ENCODE data around the gene GORAB.

Gene GORAB

DNA sequence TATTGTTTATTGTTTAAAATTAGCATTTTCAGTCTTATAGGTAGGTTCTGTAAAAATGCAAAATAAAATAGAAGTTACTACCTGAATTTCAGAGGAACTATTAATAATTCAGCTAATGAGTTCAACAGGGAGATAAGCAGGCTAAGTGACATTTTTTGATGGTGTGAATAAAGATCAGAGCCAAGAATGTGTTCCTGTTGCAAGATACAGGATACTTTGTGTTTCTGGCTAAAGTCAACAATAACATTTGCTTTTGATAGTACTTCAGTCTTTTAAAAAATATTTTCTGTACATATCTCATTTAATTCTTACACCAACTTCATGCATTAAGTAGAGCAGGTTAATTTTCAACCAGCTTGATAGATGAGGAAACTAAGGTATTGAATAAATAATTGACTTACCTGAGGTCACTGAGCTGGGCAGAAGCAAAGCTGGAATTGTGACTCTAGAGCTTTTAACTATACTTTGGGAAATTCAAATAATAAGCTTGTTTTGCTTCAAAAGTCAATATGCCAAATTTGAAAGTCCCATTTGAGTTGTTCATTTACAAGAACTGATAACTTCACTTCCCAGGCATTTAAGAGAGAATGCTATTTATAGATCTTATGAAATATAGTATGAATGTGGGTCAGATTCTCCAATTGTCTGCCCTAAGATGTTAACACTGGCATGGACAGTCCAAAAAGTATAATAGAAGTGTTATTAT is 6.0 kb downstream of the GORAB start:
- peak; percentile 44 for DNase-seq (ENCODE audit: low read depth)

DNA sequence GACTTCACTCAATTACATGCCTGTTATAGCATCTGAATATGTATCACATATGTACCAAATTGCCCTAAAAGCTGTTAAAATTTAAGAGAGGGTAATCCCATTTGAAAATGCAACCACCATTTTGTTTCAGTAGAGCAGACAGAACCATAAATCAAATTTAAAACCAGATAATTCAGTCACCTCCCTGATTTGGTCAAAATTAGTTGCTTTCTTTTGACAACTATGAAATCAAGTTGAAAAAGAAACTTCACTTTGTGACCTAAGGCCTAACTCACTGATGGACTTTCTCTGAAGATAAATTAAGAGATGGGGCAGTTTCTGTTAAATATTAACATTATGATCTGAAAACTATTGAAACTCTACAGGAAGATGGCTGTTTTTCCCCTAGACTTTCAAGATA is 6.7 kb downstream of the GORAB start:
- DNase-seq (ENCODE audit: low read depth), result no peak

DNA sequence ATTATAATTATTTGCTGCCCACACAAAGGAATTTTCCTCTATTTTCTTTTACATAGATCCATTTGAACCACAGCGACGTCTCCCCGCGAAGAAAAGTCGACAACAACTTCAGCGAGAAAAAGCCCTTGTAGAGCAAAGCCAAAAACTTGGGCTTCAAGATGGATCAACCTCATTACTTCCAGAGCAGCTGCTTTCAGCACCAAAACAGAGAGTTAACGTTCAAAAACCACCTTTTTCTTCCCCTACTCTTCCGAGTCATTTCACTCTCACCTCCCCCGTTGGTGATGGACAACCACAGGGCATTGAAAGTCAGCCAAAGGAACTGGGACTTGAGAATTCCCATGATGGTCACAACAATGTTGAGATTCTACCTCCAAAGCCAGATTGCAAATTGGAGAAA is 7.2 kb downstream of the GORAB start:
- DNase-seq (ENCODE audit: low read depth), result no peak

DNA sequence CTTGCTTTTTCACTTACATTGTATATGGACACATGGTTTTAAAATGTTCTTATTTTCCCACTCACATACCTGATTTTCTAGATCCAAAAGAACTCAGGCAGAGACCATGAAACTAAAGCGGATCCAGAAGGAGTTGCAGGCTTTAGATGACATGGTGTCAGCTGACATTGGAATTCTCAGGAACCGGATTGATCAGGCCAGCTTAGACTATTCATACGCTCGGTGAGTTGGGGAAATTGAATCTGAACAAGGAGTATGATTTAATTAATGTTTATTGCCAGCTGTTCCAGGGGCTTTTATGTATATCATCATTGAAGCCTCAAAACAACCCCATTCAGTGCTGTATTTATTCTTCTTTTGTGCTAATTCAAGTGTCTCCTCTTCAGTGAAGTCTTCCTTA is 12.7 kb downstream of the GORAB start:
- DNase-seq (ENCODE audit: low read depth), result no peak

DNA sequence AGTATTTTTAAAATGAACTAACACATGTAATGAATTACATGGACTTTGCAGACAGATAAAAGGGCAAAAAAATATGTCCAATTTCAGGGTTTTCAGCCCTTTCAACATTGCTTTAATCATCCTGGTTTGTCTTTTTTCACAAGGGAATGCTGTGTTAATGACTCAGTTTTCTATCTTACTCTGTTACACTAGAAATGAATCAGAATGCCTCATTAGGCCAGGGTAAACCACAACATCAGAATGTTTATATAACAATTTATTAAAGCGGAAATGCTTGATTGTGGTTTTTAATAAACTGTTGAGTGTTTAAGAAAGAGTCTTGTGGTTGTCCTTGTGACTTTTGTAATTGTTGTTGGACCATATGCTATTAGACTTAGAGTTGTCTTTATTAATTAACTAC is 13.5 kb downstream of the GORAB start:
- peak; percentile 95 for DNase-seq (ENCODE audit: low read depth)

DNA sequence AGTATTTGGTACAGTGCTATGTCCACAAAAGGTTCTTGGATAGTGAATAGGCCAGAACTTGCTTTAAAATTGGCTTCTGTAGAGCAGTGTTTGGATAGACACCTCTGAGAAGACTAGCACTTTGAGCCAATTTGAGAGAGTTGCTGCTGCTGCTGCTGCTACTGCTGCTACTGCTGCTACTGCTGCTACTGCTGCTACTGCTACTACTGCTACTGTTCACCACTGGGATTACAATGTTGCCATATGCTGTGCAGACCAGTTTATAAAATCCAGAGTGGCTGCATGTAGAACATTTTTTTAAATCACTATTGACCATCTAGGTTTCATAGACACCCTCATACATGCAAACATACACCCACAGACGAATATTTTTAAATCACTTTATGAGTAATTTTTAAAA is 15.3 kb downstream of the GORAB start:
- no peak for DNase-seq (ENCODE audit: low read depth)

DNA sequence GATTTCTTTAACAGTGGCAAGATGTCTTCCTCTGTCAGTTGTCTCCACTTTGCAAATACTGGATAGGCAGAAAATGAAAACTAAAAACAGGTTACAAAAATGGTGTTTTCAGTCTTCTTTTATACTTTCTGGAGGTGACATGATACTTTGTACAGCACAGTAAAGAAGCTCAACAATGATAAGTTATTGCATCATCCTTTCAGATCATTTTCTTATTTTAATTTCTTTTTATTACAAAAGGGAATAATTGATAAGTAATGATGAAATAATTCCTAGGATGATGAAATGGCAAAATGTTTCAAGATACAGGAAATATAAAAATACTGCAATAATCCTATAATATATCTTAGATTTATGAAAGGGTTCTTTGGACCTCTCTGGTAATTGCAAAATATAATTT is 16.5 kb downstream of the GORAB start:
- DNase-seq (ENCODE audit: low read depth), result no peak

DNA sequence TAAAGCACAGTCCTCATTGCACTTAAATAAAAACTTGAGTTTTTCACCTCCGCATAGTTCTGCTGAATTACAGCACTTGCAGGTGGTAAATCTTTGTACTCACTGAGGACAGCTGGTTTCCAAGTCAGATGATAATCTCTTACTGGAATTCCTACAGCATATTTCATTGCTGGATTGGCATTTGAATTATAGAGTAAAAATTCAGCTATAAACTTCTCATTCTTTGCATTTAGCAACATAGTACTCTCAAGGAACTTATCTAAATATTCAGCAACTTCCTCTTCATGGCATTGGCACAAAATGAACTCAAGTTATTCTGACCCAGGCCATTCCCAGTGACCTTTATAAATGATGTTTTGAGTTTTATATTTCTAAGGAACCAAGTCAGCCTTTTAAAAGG is 23.4 kb downstream of the GORAB start:
- DNase-seq (ENCODE audit: low read depth), result no peak

DNA sequence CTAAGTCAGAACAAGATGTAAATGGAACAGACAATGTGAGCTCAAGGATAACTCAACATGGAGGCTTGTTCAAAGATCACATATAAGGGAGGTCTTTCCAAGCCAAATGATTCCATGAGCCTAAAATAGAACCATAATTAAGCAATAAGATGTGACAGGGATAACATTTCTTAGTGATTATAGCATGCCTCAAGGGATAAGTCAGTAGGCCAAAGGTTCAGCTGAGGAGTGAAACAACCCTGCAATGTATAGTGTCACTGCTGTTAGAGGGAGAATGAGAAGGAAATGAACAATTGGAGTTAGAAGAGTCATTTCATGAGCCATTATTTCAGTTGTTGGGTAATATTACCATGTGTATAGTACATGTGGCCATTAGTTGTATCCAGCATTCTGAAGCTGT is 25.0 kb downstream of the GORAB start:
- peak; percentile 26 for DNase-seq (ENCODE audit: low read depth)

DNA sequence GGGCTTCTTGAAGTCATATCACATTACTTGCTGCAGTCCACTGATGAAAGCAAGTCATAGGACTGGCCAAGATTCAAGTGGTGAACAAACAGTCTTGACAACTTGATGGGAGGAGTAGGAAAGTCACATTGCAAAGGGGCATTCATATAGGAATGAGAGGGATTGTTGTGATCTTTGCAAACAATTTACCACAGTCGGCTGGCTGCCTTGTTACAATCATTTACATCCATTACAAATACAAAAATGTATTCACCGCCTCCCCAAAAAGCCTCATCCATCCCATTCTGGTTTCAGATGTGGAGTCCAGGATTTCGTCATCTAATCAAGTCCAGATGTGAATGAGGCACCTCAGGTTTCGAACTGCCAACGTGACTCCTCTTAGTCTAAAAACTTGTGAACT is 26.8 kb downstream of the GORAB start:
- no peak for DNase-seq (ENCODE audit: low read depth)

DNA sequence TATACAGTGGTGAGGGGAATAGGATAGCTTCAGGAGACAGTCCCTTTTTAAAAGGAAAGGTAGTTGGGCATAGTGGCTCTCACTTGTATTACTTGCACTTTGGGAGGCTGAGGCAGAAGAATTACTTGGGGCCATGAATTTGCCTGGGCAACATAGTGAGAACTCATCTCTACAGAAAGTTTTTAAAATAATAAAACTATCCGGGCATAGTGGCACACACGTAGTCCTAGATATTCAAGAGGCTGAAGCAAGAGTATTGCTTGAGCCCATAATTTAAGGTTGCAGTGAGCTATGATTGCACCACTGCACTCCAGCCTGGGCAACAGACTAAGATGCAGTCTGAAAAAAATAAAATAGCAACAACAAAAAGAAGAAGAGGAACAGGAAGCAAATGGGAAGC is 27.2 kb downstream of the GORAB start:
- DNase-seq (ENCODE audit: low read depth), result no peak

DNA sequence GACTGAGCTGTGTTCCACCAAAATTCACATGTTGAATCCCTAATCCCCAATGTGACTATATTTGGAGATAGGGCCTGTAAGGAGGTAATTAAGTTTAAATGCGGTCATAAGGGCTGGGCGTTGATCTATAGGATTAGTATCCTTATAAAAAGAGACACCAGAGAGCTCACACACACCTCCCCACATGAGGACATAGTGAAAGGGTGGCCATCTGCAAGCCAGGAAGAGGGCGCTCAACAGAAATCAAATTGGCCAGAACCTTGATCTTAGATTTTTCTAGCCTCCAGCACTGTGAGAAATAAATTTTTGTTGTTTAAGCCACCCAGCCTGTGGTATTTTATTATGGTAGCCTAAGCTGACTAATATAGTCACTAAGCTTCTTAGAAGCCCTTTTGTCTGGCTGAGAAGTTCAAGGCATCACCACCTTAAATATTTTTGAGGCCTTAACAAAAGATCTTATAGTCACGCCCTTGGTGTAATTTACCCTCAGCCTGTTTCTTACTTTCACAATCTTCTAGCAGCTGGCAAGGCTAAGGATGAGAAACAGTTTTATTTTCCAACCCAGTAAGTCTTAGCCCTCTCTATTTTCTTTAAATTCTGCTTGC is 28.8 kb downstream of the GORAB start:
- no peak for DNase-seq (ENCODE audit: low read depth)

DNA sequence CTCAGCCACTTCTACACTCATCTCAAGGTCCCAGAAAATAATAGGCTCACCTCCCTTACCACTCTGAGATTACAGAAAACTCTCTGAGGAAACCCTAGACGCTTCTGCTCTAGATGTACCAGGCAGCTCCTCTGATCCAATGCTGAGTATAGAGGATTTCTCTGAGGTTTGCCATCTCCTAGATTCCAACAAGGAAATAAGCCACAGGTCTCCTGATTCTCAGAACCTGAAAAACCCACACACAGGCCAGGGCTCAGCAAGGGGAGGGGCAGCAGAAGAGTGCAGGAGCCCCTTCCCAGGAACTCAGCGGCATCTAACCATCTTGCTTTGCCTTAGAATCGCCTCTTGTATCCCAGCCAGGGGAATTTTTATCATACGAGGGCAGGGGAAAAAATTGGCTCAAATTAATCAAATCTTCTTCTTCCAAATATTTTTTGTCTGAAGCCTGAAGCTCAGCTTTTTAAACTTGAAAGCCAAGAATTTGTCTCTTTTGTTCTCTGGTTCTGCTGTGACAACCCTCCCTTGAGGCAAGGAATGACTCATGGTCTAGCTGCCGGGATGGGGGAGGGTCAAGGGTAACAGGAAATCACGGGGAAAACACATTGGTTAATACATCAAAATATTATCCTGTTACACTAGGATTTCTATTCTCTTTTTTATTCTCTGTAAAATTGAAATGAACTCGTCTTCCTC is 30.8 kb downstream of the GORAB start:
- DNase-seq (ENCODE audit: low read depth), result peak; percentile 75

DNA sequence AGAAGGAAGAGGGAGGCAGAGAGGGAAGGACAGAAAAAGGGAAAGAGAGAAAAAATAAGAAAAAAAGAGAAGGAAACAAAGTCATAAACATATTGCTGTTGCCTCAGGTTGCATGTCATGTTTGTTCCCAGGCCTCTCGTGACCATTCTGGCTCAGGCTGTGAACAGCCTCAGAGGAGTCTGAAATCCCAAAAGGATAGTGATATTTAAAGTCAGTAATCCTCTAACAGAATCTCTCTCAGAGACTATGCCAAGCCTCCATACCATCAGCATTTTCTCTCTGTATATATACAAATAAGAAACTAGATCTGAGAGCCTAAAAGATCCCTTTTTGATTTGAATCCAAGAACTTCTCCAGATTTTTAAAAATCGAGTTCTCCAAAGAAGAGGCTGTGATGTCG is 35.2 kb downstream of the GORAB start:
- no peak for DNase-seq (ENCODE audit: low read depth)

DNA sequence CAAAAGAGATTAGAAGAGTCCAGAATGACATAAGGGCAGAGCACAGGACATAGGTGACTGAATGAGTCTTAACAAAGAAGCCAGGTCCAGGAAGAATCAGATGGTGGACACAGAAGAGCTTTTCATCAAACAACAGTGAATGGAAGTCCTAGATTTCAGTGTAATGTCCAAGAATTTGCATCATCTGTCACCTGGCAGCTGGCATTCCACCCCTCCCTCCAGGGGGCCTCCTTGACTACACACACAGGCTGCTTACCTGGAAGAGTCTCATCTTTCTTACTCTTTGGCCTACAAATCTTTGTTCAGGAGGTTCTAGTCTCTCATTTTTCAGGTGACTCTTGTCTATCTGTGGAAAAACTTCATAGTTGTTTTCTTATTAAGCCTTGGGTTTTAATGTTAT is 36.2 kb downstream of the GORAB start:
- DNase-seq (ENCODE audit: low read depth), result no peak

DNA sequence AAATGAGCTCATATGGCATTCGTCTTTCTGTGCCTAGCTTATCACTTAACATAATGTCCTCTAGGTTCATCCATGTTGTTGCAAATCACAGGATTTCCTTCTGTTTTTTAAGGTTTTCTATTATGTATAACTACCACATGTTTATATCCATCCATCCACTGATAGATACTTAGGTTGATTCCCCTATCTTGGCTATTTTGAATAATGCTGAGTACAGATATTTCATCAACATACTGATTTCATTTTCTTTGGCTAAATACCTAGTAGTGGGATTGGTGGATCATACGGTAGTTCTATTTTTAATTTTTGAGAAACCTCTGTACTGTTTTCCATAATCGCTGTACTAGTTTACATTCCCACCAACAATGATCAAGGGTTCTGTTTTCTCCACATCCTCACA is 45.0 kb downstream of the GORAB start:
- DNase-seq (ENCODE audit: low read depth), result no peak

DNA sequence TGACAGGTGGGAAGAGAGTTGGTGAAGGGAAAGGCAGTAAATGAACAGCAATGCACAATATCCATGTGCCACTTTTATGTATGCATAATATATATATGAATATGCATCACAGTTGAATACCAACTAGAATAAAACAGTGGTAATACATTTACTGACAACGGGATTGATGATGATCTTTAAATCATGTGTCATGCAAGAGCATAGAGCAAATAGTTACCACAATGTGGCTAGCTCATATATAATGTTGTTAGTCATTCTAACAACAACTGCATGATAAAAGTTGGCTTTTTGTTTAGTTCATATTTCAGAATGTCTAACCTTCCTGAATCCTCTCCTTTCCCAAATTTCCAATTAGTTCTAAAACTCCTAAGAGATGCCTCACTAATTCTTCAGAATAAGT is 46.4 kb downstream of the GORAB start:
- no peak for DNase-seq (ENCODE audit: low read depth)

DNA sequence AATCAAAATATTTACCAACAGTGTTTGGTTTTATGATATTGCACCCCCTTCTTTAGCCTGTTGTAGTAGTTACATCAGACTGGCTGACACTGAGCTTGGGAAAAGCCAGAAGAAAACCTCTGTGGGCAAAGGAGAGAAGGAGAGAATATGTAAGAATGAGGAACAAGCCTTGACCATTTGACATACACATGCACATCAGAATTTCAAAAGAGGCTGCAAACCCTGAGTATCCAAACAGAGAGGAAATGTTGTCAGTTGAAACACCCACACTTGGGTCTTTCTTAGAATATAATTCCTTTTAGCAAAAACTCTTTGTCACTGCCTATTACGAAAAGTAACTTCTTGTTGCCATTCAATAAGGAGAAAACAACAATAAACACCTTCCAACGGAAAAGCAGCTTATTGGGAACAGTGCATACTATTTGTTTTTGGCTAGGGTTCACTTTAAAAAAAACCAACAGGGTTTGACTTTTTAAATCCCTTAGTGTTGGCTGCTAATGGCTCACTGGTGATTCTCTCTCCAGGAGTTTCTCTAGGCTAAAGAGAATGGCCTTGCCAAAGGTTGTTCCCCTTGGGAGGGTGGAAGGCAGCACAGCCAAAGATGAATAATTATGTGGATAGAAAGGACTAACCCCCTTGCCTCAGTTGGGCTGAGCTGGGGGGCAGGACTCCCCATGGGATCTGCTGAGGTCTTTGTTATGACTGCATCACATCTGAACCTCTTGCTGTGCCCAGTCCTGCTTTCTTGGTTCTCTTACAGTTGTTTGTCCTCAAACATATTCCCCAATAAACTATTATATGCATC is 48.9 kb downstream of the GORAB start:
- no peak for DNase-seq (ENCODE audit: low read depth)

DNA sequence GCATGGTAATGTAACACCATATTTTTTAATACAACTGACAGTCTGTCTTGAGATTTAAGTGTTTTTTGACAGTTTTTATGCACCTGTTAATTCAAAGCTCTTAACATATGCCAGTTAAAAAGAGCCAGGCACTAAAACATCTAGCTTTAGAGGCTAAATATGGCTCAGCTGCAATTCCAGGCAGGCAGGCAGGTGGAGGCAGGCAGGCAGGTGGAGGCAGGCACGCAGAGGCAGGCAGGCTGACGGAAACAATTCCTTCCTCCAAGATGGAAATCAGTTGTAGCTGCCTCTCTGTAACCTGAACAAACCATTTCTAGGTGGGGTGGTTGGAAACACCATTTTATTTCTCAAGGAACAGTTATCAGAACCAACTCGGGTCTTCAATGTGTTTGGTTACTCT is 51.2 kb downstream of the GORAB start:
- no peak for DNase-seq (ENCODE audit: low read depth)

DNA sequence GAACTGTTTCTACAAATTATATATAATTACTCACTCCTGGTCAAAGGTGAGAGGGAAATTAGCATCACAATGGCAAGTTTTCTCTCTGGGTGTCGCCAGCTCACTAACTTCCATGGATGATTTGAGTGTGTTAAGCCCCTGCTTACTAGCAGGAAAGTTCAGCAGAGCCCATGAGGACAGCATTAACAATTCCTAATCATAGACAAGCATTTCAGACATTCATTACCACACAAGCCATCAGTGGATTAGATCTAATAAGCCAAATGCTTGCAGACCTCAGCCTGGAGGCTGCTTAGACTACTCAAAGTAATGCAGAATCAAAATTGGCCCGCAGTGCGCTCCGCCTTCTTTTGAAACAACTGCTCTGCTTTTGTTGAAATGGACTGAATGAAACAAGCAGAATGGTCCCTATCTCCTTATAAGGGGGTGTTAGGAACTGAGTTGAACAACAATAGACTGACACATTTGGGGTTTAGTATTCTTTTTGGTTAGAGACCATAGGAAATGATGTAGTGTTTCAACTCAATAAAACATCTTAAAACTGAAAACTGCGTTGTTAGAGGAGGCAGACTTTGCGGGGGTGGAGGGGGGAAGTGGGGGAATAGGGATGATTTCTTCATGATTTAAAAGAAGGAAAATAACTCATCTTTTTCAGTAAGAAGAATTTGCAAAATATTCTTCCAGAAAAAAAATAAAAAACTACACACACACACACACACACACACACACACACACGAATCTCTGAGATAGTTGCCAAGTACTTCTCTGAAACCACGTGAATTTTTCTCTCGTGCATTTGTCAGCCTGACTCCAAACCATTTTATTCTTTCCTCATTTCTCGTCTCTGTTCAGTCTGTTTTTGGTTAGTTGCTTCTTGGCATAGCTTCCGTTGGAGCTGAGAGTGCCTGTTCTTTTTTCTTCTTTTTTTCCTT is 54.6 kb downstream of the GORAB start:
- DNase-seq (ENCODE audit: low read depth), result peak; percentile 28

DNA sequence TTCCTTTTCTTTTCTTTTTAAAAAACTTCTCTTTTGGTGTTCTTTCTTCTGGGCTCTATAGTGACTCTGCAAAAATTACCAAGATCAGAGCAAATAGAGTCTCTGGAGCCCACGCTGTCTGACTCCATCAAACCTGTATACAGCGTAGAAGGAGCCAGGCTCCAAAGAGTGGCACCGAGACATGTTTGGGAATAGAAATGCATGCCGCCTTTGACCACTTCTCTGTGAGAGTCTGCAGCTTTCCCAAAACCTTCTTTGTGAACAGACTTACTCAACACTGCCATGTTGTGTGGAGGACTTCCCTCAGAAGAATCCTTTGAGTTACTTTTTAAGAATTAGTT is 55.3 kb downstream of the GORAB start:
- no peak for DNase-seq (ENCODE audit: low read depth)
